Daoy (cell line): ENCODE data around the gene COBLL1. TPM values are rescaled to one million over a fixed set of nuclear protein-coding genes. Genes with fewer than 3 reads are reported as not detected.
A peak's percentile ranks its signal among the peaks of the same experiment; 100 is the strongest.

Experiments
- DNase-seq: peaks from one replicate; pipeline ENCODE4 v3.0.0-alpha.2; 2015; ENCODE audit warnings: low read depth
- total RNA-seq: library from RNA; depleted of rRNA; stranded (reverse); fragments of >200 nt; shearing (Covaris generic); gene quantifications from 2 replicates; pipeline ENCODE4 v1.2.3, GENCODE V29; 2014

COBLL1 gene
- total RNA-seq, 1 experiment from 2014 or later, result 6.7 TPM

DNA sequence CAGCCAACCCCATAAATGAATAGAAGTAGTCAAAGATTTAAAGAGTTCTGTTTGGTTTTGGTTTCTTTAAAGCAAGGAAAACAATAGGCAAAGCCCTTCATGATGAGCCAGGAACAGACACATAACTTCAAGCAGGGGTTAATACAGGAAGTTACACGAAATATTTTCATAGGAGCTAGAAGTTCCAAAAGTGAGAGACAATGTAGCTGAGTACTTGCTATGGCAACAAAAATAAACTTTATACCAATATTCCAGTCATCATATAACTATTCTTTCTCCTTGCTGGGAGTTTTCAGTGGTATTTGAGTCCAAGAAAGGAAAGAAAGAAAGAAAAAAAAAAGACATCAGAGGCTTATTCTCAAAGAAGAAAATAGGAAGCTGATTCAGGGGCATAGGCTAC, 56.2 kb downstream of the COBLL1 start:
- no peak for DNase-seq

DNA sequence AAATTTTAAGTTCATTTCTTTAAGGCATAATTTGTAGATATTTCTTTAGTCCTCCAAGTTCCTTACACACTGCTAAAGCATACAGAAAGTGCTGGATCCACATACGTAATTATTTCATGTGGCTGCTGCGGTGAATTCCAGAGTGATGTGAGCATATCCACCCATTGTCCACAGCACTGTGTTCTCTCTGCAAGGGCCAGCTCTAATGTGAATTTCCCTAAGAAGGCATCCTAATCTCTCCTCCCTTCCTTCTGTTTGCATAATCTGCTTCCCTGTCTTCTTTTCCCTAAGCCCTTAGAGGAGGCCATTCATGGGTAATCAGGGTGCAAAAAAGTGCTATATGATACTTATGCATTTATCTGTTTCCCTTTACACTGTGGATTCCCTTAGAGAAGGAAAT, 57.2 kb downstream of the COBLL1 start:
- peak; percentile 65 for DNase-seq

DNA sequence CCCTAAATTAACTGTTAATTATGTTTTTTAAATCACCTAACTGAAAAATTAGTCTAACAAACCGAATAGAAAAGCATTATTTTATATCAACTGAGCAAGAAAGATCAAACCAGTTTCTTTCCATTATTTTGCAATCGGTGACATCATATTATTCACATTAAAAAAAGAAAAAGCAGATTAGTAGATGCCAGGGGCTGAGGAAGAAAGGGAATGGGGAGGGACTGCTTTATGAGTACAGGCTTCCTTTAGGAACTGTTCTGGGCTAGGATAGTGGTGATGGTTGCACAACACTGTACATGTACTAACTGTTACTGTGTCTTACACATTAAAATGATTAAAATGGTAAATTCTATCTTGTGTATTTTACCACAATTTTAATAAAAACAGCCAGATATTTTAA, 59.3 kb downstream of the COBLL1 start:
- no peak for DNase-seq

DNA sequence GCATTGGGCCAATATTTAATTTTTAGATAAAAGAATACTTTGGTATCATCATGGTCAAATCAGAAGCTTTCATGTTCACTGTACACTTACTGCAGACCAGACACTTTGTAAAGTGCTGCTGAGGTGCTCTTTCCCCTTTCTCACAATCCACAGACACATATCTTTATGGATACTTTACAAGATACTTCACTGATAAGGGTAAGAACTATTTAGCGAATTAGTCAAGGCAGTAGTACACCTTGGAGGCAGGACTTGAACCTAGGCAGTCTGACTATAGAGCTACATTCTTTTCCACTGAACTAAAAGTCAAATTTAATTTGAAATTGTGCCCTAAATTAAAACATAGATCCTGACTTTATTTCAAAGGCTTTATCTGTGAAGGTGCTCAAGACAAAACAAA, 60.2 kb downstream of the COBLL1 start:
- DNase-seq, result no peak

DNA sequence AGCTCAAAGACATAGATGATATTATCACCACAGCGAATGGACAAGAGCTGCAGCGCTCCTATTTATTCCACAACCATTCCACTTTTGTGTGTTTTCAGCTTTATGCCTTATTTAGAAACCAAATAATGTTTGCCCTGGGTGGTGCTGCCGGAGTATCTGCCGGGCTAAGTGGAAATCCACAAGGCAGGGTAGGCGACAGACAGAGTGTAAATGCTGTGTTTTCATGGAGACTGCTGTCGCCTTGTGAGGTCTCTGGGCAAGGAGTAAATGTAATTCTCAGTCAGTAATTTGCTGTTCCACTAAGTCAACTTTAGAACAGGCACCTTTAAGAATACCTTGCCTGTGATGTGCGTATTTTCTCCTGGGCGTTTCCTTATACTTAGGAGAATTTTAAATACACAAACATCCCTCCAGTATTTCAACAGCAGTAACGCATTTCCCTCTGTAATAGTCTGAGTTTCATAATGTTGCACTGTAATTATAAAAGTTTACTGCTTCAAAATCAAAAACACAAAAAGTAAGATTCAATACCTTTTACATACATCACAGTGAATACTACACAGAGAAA, 60.9 kb downstream of the COBLL1 start:
- no peak for DNase-seq

DNA sequence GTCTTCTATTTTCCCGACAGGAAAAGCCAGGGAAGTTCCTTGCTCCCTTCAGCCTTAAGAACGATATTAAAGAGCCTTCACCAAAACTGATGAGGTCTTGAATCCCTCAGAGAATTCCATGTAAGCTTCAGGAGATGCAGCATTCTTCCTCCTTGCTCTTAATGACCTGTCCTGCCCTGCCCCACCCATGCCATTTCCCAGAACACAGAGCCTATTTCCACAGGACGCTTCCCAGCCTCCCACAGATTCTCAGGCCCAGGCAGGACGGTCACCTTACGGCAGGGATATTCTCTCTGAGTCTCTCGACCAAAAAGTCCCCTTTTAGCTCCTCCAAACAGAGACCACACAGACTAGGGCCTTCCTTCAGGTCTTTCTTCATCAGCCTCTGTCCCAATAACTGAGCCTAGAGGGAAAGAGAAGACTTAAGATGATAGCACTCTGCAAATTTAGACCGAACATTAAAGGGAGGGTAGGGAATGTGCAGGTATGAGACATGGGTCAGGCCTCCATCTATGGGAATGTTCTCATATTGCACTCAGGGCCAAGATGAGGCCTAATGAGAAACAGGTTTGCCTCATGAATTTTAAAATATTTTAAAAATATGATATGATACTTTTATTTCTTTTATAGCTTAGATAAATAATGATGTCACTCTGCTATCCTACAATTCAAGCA, 62.1 kb downstream of the COBLL1 start:
- no peak for DNase-seq

DNA sequence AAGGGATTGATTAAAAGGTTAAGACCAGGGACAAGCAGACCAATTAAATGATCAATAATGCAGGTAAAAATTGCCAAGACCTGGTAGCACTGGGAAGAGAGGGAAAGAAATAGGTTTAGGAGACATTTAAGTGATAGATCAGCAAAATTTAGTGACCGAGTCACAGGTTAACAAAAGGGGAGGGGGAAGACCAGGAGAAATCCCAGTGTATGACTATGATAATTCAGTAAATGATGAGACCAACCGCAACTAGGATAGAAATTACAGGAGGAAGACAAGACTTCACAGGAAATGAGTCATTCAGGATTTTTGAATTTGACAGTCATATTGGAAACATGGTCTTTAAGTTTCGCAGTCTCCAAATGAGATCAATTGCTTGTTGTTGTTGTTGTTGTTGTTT, 62.9 kb downstream of the COBLL1 start:
- no peak for DNase-seq

DNA sequence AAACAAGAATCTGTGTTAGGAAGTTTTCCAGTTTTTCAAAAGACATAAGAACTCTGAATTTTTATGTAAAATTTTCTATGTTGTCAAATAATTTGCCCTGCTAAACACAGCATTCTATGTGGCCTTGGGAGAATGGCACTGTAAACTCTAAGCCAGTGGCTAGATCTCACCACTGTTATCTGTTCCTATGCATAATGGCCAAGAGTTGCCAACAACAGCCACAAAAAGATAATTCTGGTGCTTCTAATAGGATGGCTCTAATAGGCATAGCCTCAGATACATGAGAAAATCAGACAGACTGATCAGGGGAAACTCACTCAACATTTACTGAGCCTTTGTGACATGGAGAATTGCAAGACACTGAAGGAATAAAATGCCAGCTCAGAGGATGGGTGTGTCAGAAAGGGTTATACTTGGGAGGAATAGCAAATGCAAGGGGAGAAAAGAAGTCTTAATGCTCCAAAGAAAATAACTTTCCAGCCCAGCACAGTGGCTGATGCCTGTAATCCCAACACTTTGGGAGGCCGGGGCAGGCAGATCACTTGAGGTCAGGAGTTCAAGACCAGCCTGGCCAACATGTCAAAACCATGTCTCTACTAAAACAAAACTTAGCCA, 63.7 kb downstream of the COBLL1 start:
- DNase-seq, result no peak

DNA sequence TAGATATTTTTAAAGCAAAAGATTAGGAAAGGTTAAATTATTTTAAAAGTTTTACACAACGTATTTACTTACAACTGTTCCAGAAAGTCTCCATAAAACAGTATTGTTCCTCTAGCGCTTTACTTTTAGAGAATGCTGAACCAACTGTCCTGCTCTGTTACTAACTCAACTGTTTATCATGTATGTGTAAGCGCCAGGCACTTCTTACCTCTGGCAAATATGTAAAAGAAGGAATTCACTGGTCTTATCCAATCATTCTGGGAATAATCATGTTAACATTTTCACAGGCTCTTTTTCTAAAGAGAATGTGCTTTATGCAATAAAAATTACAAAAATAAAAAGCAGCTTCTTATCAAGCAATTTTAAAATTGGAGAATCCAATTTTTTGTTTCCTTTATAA, 68.0 kb downstream of the COBLL1 start:
- no peak for DNase-seq

DNA sequence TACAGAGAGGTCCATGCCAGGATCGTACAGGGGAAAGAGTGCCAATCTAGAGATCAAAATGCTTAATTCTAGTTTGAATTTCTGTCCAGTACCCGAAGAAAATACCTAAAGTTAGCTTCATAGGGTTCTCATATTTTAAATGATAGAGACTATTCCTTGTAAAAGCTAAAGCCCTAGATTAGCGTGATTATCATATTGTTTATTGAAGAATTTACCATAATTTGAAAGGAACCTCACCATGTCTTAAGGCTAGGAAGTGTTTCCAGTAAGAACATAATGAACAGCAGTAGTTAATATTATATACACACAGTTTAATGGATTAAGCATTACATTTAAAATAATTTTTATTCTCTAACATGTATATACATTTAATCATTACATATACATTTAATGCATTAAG, 68.5 kb downstream of the COBLL1 start:
- no peak for DNase-seq

DNA sequence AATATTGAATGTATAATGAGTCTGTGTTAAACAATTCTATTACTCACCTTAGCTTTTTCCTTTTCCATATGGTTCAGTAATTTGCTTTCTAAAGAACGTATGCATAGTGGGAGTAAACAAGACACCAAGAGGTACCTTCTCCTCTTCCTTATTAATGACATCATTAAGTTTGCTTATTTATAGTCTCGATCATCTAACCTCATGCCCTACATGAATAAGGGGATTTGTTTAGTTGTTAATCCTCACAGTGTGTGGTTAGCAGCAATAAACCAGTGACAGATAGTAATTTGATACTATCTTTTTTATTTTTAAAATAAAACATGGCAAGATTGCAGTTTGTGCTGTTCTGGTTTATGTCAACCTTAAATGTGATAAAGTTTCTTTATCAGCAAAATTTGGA, 69.7 kb downstream of the COBLL1 start:
- no peak for DNase-seq

DNA sequence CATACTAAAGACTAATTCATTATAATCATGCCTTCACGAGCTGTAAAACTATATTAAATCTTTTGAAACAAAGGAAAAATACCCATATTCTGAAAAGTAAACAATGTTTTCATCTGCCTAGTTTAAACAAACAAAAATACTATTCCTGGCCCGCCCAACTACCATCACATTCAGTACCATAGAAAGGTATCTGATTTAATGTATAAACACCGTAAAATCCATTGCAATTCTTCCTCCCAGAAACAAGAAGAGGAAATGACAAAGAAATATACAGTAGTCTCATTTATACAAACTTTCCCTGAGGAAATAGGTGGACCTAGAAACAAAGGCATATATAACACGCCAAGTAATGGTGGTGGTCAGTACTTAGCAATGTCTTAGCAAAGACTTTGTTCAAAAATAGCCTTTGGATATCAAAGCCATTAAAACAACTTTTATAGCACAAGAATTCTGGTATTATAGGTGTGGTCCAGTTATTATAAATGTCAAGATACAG, 71.2 kb downstream of the COBLL1 start:
- no peak for DNase-seq

DNA sequence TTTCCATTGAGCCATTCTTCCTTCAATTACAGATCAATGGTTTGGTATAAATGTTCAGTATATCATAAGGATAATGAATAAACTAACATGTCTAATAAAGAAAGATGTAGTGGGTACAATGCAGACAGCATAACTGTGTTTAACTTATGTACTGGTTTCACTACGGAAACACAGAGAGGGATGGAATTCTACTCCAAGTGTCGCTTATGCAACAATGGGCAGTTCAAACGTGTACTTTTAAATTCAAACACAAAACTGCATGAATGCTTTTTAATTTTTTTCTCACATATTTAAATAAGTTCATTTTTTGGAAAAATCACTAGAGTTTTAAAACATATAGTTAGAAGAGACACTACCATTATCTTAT, 74.7 kb downstream of the COBLL1 start:
- no peak for DNase-seq

DNA sequence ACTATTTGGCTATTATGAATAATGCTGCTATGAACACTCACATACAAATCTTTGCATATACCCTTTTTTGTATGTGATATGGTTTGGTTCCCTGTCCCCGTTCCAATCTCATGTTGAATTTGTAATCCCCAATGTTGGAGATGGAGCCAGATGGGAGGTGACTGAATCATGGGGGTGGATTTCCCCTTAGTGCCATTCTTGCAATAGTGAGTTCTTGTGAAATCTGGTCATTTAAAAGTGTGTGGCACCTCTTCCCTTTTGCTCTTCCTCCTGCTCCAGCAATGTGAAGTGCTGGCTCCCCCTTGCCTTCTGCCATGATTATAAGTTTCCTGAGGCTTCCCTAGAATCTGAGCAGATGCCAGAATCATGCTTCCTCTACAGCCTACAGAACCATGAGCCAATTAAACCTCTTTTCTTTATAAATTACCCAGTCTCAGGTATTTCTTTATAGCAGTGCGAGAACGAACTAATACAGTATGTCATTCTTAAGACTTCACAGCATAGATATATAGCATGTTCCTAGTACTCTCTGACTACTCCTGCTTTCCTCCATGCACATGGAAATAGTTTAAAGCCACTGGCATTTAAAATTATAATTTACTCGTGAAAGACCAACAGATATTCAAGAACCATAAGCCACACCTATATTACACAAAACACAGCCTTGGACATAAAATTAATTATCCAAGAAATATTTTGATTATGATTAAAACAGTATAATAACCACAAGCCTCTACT, 75.2 kb downstream of the COBLL1 start:
- no peak for DNase-seq

DNA sequence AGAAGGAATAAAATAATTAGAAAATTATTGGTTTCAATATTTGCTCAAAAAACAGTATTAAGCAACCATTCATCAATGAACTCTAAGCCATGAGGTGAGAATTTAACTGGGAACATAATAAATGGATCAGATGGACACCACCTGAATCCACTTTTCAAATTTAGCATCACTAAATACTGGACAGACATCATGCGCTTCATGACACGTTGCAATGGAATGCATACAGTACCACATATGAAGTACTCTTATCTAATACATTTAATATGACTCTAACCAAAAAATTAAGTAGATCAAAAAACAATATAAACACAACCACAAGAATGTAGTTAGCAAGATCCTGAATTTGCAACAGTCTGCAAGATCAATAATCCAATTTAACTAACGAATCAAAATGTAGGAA, 76.6 kb downstream of the COBLL1 start:
- peak; percentile 11 for DNase-seq

DNA sequence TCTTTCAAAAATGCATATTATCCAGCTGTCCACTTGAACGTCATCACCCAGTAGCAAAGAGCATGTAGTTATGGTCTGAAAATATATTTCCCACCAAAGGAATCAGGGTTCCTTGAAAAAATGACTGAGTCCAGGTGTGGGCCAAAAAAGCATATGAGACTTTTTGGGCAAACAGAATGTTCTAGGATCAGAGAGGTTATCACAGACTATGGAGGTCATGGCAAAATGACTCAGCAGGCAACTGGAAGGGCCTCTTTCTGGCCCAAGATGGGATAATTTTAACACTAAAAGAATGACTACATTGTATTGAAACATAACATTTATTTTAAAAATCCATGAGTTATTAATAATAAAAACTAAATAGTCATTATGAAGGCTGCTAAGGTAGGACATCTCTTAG, 77.1 kb downstream of the COBLL1 start:
- DNase-seq, result no peak

DNA sequence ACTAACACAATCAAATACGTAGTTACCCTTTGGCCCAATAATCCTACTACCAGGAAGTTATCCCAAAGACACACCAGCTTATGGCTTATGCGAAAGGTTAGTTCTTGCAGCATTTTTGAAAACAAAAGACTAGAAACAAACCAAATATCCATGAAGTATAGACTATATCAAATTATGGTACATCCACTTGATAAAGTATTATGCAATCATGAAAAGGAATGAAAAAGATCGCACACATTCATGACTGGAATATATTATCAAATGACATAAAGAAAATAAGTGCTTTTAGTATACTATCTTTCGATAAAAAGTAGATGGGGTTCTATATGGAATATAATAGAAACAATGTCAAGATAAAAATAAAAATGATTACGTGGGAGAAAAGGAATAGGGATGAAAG, 78.2 kb downstream of the COBLL1 start:
- no peak for DNase-seq

DNA sequence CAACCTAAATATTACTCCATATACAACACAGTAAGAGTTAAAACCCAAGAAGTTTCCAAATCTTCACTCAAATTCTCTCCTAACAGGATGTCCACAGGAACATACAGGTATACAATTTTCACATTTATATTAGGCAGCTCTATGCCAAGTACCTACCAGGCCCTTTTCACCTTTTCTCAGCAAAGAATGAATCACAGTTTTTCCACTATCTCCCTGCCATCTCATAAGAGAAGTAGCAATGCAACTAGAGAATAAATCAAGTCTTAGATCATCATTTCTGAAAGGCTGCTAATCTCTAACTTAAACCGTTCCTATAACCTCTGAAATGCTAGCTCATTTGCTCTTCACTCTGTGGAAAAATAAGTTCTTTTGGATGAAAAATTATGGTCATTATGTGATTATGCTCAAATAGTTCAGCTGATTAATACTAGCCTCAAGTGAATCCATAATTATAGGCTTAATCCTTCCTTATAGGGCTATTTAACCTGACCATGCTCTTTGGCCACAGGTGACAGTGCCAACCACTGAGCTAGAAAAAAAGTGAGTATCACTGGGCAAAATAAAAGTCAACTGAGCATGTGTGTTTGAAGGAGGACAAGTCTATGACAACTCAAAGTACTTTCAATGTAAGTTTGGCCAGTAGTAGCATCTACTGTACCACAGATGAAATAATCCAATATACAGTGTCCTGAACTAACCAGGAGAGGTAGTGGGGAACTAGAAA, 79.7 kb downstream of the COBLL1 start:
- no peak for DNase-seq

DNA sequence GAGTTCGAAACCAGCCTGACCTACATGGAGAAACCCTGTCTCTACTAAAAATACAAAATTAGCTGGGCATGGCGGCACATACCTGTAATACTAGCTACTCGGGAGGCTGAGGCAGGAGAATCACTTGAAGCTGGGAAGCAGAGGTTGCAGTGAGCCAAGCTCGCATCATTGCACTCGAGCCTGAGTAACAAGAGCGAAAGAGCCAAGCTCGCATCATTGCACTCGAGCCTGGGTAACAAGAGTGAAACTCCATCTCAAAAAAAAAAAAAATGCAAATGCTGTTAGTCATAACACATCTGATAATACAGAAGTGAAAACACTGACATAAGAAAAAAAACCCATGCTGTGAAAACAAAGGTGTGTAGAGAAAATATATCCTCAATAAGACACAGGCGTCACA, 80.4 kb downstream of the COBLL1 start:
- DNase-seq, result peak; percentile 33

DNA sequence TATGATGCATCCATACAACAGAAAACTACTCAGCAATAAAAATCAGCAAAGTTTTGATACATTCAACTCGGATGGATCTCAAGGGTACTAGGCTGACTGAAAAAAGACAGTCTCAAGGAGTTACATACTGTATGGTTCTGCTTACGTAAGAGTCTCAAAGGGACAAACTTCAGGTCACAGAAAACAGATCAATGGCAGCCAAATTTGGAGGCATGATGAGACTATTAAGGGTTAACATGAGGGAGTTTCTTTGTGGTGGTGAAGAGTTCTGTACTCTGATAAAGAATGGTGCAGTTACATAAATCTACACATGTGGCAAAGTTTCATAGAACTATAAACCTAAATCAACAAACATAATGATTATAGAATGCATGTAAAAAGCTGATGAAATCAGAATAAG, 81.4 kb downstream of the COBLL1 start:
- DNase-seq, result no peak

DNA sequence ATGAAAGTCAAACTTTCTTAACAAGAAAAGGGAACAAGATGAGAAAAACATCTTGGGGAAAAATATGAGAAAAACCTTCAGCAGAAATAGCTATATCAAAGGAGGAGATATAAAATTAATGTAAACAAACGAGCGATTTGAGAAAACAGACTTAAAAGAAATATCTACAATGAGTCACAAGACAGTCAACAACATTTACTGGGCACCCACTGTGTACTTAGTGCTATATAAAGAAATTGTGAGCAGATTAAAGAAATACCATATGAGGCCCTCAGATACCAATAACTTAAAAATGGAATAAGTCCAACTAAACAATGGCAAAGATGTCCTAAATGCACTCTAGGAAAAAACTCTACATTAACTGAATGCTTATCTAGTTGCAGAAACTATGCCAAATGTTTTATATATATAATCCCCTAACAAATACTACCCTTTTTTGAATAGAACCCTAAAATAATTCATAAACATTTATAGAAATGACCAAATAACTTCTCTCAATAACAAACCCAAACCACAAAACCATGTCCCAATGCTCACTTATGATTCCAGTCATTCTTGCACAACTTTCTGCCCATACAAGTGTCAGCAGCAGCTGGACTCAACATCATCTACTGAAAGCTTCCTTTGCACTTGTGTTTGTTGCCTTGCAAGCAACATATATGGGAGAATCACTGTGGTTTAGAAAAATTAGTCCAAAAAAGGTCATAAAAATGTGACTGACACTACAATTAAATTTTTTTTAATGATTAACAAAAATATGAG, 83.5 kb downstream of the COBLL1 start:
- no peak for DNase-seq
